Esophagus squamous epithelium (tissue), 5 donors: ENCODE results near the gene MORC3. TPM values are rescaled to one million over a fixed set of nuclear protein-coding genes. Genes with fewer than 3 reads are reported as not detected.
"Not testable (repeated sequence)": the region's sequence is repeated elsewhere in the genome, so short reads cannot be mapped to it uniquely, and the experiment has no call there.

Experiments
- DNase-seq: peaks from one replicate; lab custom pipeline; 2025; lab: John Stamatoyannopoulos, UW
- H3K27ac ChIP-seq, 4 donors: fragments of 200-600 bp; sonication (generic); one replicate each; pipeline ENCODE4 v1.5.1; 2016 to 2019; ENCODE audit warnings: mild to moderate bottlenecking in 1 of 4
- H3K27me3 ChIP-seq, 4 donors: fragments of 200-600 bp; sonication (generic); 1 replicate in 3 of 4; 2 replicates in 1 of 4; pipeline versions ENCODE4 v1.5.1 to v1.6.0; 2017 to 2021; ENCODE audit warnings: antibody characterized with exemption in 1 of 4
- H3K36me3 ChIP-seq, 3 donors: fragments of 200-600 bp; sonication (generic); one replicate each; pipeline ENCODE4 v1.5.1; 2016 to 2019
- H3K4me1 ChIP-seq, 3 donors: fragments of 200-600 bp; sonication (generic); one replicate each; pipeline ENCODE4 v1.5.1; 2017 to 2019
- H3K4me3 ChIP-seq, 4 donors: fragments of 200-600 bp; sonication (generic); 1 replicate in 3 of 4; 2 replicates in 1 of 4; pipeline ENCODE4 v1.5.1; 2016 to 2019; ENCODE audit warnings: mild to moderate bottlenecking in 2 of 4, moderate library complexity in 1 of 4
- H3K9me3 ChIP-seq, 3 donors: fragments of 200-600 bp; sonication (generic); one replicate each; pipeline ENCODE4 v1.5.1; 2016 to 2019
- POLR2A ChIP-seq, 4 donors: fragments of 450-650 bp; IDR thresholded peaks; one replicate each; pipeline ENCODE4 v1.6.1; 2017; ENCODE audit warnings: antibody characterized with exemption in 4 of 4, mild to moderate bottlenecking in 4 of 4, moderate library complexity in 3 of 4
- WGBS, 2 donors: methylation state at CpG; one replicate each; pipeline ENCODE4 v1.1.5; 2018; 5-methylcytosine and 5-hydroxymethylcytosine counted together
- intact Hi-C: fragments of 100-400 bp; cut with DNase I; formaldehyde crosslinking; loops from one replicate; pipeline ENCODE4 v1.15.0; 2022
- total RNA-seq, 4 donors: library from RNA; depleted of rRNA; stranded (reverse); fragments of >200 nt; gene quantifications; one replicate each; pipeline ENCODE4 v1.1.0, GENCODE V29; 2016
- TF ChIP-seq, protein P1 (sequence below), 6 experiments: fragments of 450-650 bp in 4 of 6; fragments of 200-600 bp in 2 of 6; sonication (generic) in 2 of 6; IDR thresholded peaks; one replicate each; pipeline ENCODE4 v1.5.1; 2016 to 2019; ENCODE audit warnings: antibody characterized with exemption in 6 of 6, mild to moderate bottlenecking in 4 of 6, moderate library complexity in 4 of 6
- donor health status: DM: yes; HTN: yes; CAD: no.

MORC3 gene
- total RNA-seq, 4 donors from 2014 or later: 31.9 to 50.5 (median 43.1) TPM

DNA sequence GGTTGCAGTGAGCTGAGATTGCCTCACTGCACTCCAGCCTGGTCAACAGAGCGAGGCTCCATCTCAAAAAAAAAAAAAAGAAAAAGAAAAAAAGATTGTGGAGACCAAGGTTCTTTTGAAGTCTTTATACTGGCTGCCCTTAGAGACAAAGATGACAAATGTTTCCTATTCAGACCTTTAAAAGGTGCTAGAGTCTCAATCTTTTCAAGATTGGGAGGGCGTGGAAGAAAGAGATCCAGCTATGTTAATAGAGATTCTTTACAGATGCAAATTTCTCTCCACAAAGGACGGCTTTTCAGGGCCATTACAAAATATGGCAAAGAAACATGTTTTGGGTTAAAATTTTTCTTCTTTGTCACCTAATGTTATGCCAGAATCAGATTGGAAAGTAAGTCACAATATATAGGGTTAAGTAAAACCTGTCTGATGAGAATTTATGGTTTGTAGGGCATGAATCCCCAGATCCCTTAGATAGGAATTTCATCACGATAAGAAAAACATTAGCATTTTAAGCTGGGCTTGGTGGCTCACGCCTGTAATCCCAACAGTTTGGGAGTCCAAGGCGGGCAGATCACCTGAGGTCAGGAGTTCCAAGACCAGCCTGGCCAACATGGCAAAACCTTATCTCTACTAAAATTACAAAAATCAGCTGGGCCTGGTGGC lies 13.0 kb upstream of the MORC3 start:
- Histone ChIP-seq H3K4me1 (peaks cover 0 to 13% (median 4%) of the 10 kb centered on the region in 3 donors), H3K27ac (no peak overlapping the region), H3K27me3 (no peaks in the 10 kb centered on the region), H3K4me3 (no peak overlapping the region), H3K36me3 (no peaks in the 10 kb centered on the region), H3K9me3 (peaks cover 0 to 16% (median 8%) of the 10 kb centered on the region in 3 donors)
- intact Hi-C loops: no loop called here
- no peak for DNase-seq
- no peak for TF ChIP-seq POLR2A (IDR thresholded peaks at IDR 0.05)
- TF ChIP-seq, protein P1, sequence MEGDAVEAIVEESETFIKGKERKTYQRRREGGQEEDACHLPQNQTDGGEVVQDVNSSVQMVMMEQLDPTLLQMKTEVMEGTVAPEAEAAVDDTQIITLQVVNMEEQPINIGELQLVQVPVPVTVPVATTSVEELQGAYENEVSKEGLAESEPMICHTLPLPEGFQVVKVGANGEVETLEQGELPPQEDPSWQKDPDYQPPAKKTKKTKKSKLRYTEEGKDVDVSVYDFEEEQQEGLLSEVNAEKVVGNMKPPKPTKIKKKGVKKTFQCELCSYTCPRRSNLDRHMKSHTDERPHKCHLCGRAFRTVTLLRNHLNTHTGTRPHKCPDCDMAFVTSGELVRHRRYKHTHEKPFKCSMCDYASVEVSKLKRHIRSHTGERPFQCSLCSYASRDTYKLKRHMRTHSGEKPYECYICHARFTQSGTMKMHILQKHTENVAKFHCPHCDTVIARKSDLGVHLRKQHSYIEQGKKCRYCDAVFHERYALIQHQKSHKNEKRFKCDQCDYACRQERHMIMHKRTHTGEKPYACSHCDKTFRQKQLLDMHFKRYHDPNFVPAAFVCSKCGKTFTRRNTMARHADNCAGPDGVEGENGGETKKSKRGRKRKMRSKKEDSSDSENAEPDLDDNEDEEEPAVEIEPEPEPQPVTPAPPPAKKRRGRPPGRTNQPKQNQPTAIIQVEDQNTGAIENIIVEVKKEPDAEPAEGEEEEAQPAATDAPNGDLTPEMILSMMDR (IDR thresholded peaks at IDR 0.05): no peak
- 83 to 88% methylated on average over 6 of the region's 6 CpGs for WGBS, 2 donors

DNA sequence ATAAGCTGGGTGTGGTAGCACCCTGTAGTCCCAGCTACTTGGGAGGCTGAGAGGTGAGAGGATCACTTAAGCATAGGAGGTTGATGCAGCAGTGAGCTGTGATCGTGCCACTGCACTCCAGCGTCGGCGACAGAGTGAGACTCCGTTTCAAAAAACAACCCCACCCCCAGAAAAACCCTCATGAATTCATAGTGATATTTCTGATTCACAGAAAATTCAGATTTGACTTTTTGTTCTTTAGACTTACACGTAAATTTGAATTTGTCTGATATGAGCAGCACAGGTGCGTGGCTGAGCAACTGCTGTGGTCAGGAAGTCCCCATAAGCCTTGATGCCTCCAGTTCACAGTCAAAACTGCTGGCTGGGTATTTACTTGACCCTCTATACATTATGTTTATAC lies 10.0 kb upstream of the MORC3 start:
- TF ChIP-seq, protein P1 (IDR thresholded peaks at IDR 0.05): no peak
- TF ChIP-seq POLR2A (IDR thresholded peaks at IDR 0.05): no peak
- Histone ChIP-seq H3K9me3 (peaks cover 0 to 16% (median 8%) of the 10 kb centered on the region in 3 donors), H3K27ac (no peak overlapping the region), H3K4me3 (no peak overlapping the region), H3K4me1 (no peaks in the 10 kb centered on the region), H3K36me3 (no peaks in the 10 kb centered on the region), H3K27me3 (no peaks in the 10 kb centered on the region)
- intact Hi-C loops: no loop called here
- DNase-seq: no peak
- 73 to 88% methylated on average over 7 of the region's 7 CpGs for WGBS, 2 donors

DNA sequence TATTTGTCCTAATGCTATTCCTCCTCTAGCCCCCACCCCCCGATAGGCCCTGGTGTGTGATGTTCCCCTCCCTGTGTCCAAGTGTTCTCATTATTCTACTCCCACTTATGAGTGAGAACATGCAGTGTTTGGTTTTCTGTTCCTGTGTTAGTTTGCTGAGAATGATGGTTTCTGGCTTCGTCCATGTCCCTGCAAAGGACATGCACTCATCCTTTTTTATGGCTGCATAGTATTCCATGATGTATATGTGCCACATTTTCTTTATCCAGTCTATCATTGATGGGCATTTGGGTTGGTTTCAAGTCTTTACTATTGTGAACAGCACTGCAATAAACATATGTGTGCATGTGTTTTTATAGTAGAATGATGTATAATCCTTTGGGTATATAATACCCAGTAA lies 6.6 kb upstream of the MORC3 start:
- H3K4me3 ChIP-seq, H3K27ac ChIP-seq, DNase-seq, H3K27me3 ChIP-seq, H3K4me1 ChIP-seq, H3K9me3 ChIP-seq, H3K36me3 ChIP-seq, intact Hi-C loops: not testable (repeated sequence)
- 93 to 97% methylated on average over 2 of the region's 2 CpGs for WGBS, 2 donors

DNA sequence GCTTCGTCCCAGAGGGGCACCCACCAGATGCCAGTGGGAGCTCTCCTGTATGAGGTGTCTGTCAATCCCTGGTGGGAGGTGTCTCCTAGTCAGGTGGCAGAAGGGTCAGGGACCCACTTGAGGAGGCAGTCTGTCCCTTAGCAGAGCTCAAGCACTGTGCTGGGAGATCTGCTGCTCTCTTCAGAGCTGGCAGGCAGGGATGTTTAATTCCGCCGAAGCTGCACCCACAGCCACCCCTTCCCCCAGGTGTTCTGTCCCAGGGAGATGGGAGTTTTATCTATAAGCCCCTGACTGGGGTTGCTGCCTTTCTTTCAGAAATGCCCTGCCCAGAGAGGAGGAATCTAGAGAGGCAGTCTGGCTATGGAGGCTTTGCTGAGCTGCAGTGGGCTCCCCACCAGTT lies 4.0 kb upstream of the MORC3 start:
- H3K4me3 ChIP-seq, H3K27me3 ChIP-seq, H3K4me1 ChIP-seq, intact Hi-C loops, H3K9me3 ChIP-seq, H3K36me3 ChIP-seq, H3K27ac ChIP-seq, DNase-seq: not testable (repeated sequence)
- no CpG with 5 or more reads among the region's 3 CpGs for WGBS, 2 donors

- Histone ChIP-seq H3K27me3 (no peaks in the 10 kb centered on the region), H3K36me3 (no peaks in the 10 kb centered on the region), H3K9me3 (no peaks in the 10 kb centered on the region), H3K27ac (no peak overlapping the region), H3K4me1 (peaks cover 0 to 16% (median 7%) of the 10 kb centered on the region in 3 donors), H3K4me3 (no peak overlapping the region)
- no peak for TF ChIP-seq POLR2A (IDR thresholded peaks at IDR 0.05)
- TF ChIP-seq, protein P1 (IDR thresholded peaks at IDR 0.05): no peak
- no peak for DNase-seq
- WGBS, 2 donors: 79 to 88% methylated on average over 12 to 13 of the region's 14 CpGs
- intact Hi-C loops: no loop called here
These were observed 3.0 kb upstream of the MORC3 start for GRCh38 chr21:36316872-36317484.

DNA sequence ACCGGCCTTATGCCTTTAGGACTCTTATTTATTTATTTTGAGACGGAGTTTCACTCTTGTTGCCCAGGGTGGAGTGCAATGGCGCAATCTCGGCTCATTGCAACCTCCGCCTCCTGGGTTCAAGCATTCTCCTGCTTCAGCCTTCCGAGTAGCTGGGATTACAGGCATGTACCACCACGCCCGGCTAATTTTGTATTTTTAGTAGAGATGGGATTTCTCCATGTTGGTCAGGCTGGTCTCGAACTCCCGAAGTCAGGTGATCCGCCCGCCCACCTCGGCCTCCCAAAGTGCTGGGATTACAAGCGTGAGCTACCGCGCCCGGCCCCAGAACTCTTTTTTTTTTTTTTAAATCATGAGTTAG lies 611 bp upstream of the MORC3 start:
- intact Hi-C loops, H3K27me3 ChIP-seq, H3K9me3 ChIP-seq, DNase-seq, H3K36me3 ChIP-seq: not testable (repeated sequence)
- Histone ChIP-seq H3K4me1 (peaks cover 0 to 39% (median 24%) of the 10 kb centered on the region in 3 donors), H3K4me3 (peak overlapping the region; percentile 73 to 95 (median 90)), H3K27ac (peak overlapping the region; percentile 96 to 100 (median 98))
- 22 to 23% methylated on average over 17 of the region's 17 CpGs for WGBS, 2 donors
